Osteoblast (primary cell): Measurements from ENCODE around the gene SLC38A5. TPM values are rescaled to one million over a fixed set of nuclear protein-coding genes. Genes with fewer than 3 reads are reported as not detected.
"Not testable (repeated sequence)": the region's sequence is repeated elsewhere in the genome, so short reads cannot be mapped to it uniquely, and the experiment has no call there.

Experiments used
- DNase-seq: peaks from one replicate; pipeline ENCODE4 v3.0.0; 2011; ENCODE audit warnings: low spot score, mixed read lengths; ENCODE audit not compliant: insufficient read length; ENCODE audit errors: missing footprints
- H2AFZ ChIP-seq: 2 replicates; pipeline ENCODE4 v1.6.0; 2011; ENCODE audit warnings: mild to moderate bottlenecking, low read length
- H3K27ac ChIP-seq: 2 replicates; pipeline ENCODE4 v1.5.1; 2011; ENCODE audit warnings: mild to moderate bottlenecking, low read depth, low read length, moderate library complexity
- H3K27me3 ChIP-seq: 2 replicates; pipeline ENCODE4 v1.6.0; 2012; ENCODE audit warnings: mild to moderate bottlenecking, control low read depth, inconsistent platforms, low read length, moderate library complexity; ENCODE audit not compliant: insufficient read depth
- H3K36me3 ChIP-seq: 2 replicates; pipeline ENCODE4 v1.5.1; 2011; ENCODE audit warnings: mild to moderate bottlenecking, low read length, control low read depth, moderate library complexity; ENCODE audit not compliant: insufficient read depth
- H3K4me1 ChIP-seq: 2 replicates; pipeline ENCODE4 v1.5.1; 2011; ENCODE audit warnings: mild to moderate bottlenecking, low read length, control low read depth, moderate library complexity; ENCODE audit not compliant: insufficient read depth
- H3K4me2 ChIP-seq: 2 replicates; pipeline ENCODE4 v1.6.0; 2011; ENCODE audit warnings: mild to moderate bottlenecking, low read length; ENCODE audit not compliant: insufficient read depth
- H3K4me3 ChIP-seq: fragments of 200-600 bp; sonication (generic); 3 replicates; pipeline ENCODE4 v1.5.1; 2012; ENCODE audit warnings: mild to moderate bottlenecking, low read length, inconsistent platforms; ENCODE audit not compliant: insufficient read depth
- H3K79me2 ChIP-seq: 2 replicates; pipeline ENCODE4 v1.6.0; 2012; ENCODE audit warnings: mild to moderate bottlenecking, low read length, control low read depth, inconsistent platforms; ENCODE audit not compliant: insufficient read depth
- H3K9me3 ChIP-seq: 2 replicates; pipeline ENCODE4 v1.5.1; 2011; ENCODE audit warnings: low read depth, low read length, control low read depth
- H4K20me1 ChIP-seq: 2 replicates; pipeline ENCODE4 v1.6.0; 2012; ENCODE audit warnings: mild to moderate bottlenecking, low read length, control low read depth; ENCODE audit not compliant: insufficient read depth
- total RNA-seq: library from RNA; depleted of rRNA; stranded (reverse); fragments of >200 nt; gene quantifications from 2 replicates; pipeline ENCODE4 v1.2.3, GENCODE V29; 2012
- TF ChIP-seq, protein P1 (sequence below): IDR thresholded peaks from 2 replicates; pipeline ENCODE4 v1.5.1; 2011; ENCODE audit warnings: mild to moderate bottlenecking, low read depth, low read length, moderate library complexity; ENCODE audit errors: extremely low read depth

The SLC38A5 gene
- 48.9 and 52.8 TPM in 2 replicates for total RNA-seq

DNA sequence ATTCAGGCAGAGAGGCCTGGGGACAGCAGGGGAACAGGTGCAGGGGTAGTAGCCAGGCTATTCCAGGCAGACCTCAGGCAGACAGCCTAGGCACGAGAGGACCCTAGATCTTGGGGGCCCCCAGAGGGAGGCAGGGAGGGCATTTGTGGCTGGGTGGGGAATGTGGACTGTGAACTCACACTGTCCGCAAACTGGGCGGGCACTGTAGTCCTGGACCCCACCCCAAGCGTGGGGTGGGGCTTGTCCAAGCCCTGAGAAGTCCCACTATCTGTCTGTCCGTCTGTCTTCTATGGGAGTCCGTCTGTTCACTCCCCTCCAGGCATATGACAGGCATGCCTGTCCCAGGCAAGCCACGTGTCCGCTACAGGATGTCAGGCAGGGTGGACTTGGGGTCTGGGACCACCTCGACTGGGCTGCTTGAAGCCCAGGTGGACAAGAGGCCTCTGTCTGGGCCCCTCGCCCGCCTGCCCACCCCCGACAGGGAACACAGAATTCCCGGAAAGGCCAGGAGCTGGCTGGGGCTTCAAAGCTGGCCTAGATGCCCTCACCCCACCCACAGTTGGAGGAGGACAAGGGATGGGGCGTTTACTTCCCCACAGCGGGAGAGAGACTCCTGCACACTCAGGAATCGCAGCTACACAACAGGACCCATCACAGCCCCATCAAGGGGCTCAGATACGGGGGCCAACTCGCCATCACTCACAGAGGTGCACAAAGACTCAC lies at the start of gene SLC38A5:
Gene SLC38A5 (minus strand): TSS at position 151 of the 723 bp plus-strand sequence. CDS start 2,336 bp downstream, outside the sequence.
- Histone ChIP-seq H3K4me3 (peak within 1 kb of the TSS; percentile 71), H3K4me2 (peak within 1 kb of the TSS; percentile 83), H4K20me1 (no peaks in the 10 kb centered on the region), H3K36me3 (no peaks in the 10 kb centered on the region), H3K27me3 (no peaks in the 10 kb centered on the region), H3K9me3 (no peaks in the 10 kb centered on the region), H2AFZ (no peak within 1 kb of the TSS), H3K4me1 (peaks cover 22% of the 10 kb centered on the region), H3K27ac (no peak within 1 kb of the TSS), H3K79me2 (peaks cover 14% of the 10 kb centered on the region)
- TF ChIP-seq, protein P1, sequence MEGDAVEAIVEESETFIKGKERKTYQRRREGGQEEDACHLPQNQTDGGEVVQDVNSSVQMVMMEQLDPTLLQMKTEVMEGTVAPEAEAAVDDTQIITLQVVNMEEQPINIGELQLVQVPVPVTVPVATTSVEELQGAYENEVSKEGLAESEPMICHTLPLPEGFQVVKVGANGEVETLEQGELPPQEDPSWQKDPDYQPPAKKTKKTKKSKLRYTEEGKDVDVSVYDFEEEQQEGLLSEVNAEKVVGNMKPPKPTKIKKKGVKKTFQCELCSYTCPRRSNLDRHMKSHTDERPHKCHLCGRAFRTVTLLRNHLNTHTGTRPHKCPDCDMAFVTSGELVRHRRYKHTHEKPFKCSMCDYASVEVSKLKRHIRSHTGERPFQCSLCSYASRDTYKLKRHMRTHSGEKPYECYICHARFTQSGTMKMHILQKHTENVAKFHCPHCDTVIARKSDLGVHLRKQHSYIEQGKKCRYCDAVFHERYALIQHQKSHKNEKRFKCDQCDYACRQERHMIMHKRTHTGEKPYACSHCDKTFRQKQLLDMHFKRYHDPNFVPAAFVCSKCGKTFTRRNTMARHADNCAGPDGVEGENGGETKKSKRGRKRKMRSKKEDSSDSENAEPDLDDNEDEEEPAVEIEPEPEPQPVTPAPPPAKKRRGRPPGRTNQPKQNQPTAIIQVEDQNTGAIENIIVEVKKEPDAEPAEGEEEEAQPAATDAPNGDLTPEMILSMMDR, result no peak
- DNase-seq, result peak; percentile 19

DNA sequence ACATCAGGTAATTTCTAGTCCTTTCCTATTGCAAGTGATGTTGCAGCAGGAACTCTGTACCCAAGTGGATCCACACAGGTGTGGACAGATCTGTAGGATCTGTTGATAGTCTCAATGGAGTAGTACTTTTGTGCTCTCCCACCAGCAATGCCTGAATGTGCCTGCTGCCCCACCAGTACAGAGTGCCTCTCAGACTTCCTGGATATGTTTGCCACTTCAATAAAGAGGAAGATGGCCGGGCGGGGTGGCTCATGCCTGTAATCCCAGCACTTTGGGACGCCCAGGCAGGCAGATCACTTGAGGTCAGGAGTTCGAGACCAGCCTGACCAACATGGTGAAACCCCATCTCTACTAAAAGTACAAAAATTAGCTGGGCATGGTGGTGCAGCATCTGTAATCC lies 49.4 kb upstream of the SLC38A5 start:
- not testable (repeated sequence) for H3K4me2 ChIP-seq, H3K9me3 ChIP-seq, H3K27ac ChIP-seq, H3K4me1 ChIP-seq, H3K4me3 ChIP-seq, H4K20me1 ChIP-seq, DNase-seq, H2AFZ ChIP-seq, H3K27me3 ChIP-seq
- Histone ChIP-seq H3K79me2 (peaks cover 11% of the 10 kb centered on the region), H3K36me3 (peaks cover 13% of the 10 kb centered on the region)

DNA sequence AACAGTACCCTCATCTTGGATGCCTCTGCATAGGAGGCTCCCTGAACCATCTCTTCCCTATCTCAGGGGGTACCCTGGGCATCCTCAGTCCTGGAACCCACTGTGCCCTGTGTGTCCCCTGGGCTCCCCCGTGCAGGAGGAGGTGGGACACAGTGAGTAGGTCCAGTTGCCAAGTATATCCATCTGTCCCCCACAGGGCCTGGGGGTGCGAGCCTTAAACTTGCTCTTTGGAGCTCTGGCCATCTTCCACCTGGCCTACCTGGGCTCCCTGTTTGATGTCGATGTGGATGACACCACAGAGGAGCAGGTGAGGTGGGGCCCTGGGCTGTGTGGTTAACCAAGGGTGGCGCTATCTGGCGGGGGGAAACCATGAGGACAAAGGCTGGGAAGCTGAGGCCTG lies 46.9 kb upstream of the SLC38A5 start:
- H3K36me3 ChIP-seq, result peaks cover 10% of the 10 kb centered on the region
- H3K27me3 ChIP-seq, result no peaks in the 10 kb centered on the region
- no peaks in the 10 kb centered on the region for H4K20me1 ChIP-seq
- no peak overlapping the region for H3K4me2 ChIP-seq
- H3K27ac ChIP-seq, result no peak overlapping the region
- no peaks in the 10 kb centered on the region for H3K9me3 ChIP-seq
- DNase-seq, result peak; percentile 71
- H3K79me2 ChIP-seq, result peaks cover 3% of the 10 kb centered on the region
- TF ChIP-seq, protein P1, result no peak
- H3K4me3 ChIP-seq, result no peak overlapping the region
- no peaks in the 10 kb centered on the region for H3K4me1 ChIP-seq
- H2AFZ ChIP-seq, result no peak overlapping the region

DNA sequence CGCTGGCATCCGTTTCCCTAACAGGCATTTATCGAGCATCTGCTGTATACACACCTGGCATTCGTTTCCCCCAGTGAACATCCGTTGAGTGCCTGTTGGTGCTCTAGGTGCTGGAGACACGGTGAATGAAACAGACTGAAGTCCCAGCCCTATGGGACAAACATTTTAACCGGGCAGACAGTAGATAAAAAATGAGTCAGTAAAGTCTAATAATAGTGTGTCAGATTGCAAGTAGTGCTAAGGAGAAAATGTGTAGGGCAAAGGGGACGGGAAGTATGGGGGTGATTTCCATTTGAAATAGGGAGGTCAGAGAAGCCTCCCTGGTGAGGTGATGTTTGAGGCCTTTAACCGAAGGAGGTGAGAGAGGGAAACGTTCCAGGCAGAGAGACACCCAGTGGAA lies 46.2 kb upstream of the SLC38A5 start:
- TF ChIP-seq, protein P1, result no peak
- peak; percentile 73 for DNase-seq

More for the DNA sequence above, 46.2 kb upstream of the SLC38A5 start:
- Histone ChIP-seq H3K9me3 (no peaks in the 10 kb centered on the region), H3K27ac (no peak overlapping the region), H4K20me1 (no peaks in the 10 kb centered on the region), H3K27me3 (no peaks in the 10 kb centered on the region), H3K4me3 (no peak overlapping the region), H3K79me2 (peaks cover 4% of the 10 kb centered on the region), H2AFZ (no peak overlapping the region), H3K4me2 (no peak overlapping the region), H3K4me1 (no peaks in the 10 kb centered on the region), H3K36me3 (peaks cover 10% of the 10 kb centered on the region)
